Loucy (cell line): ENCODE results near the gene AKR1C8.

ENCODE experiments used
- CTCF ChIP-seq: fragments of 200-600 bp; sonication (generic); conservative IDR thresholded peaks from 2 replicates; pipeline ENCODE4 v1.5.1; 2014; ENCODE audit warnings: mild to moderate bottlenecking, antibody characterized with exemption, low read length
- EZH2phosphoT487 ChIP-seq: fragments of 200-600 bp; IDR thresholded peaks from 2 replicates; pipeline ENCODE4 v1.6.1; 2018; ENCODE audit warnings: antibody characterized with exemption, mild to moderate bottlenecking, moderate library complexity, borderline replicate concordance

- TF ChIP-seq EZH2phosphoT487 (no peak), CTCF (no peak)
Measured at GRCh38 chr10:5105626-5106025, 79.3 kb downstream of the AKR1C8 start.
